ENCODE results near the gene TMEM130.

- no peak for TF ChIP-seq CTCF (IDR thresholded peaks at IDR 0.05)
- TF ChIP-seq POLR2A (IDR thresholded peaks at IDR 0.05) = no peak
Observed at GRCh38 chr7:98815313-98815712, 54.5 kb downstream of the TMEM130 start.

All from Peyer's patch (tissue), 4 donors.